Mesenchymal stem cell (in vitro differentiated cells and primary cell): Measurements from ENCODE around the gene CCDC171.
"Not testable (repeated sequence)": the region's sequence is repeated elsewhere in the genome, so short reads cannot be mapped to it uniquely, and the experiment has no call there.

ENCODE experiments used
- DNase-seq: peaks from one replicate; pipeline ENCODE4 v3.0.0-alpha.2; 2013
- H2AFZ ChIP-seq: one replicate; pipeline ENCODE4 v1.6.1; 2013; ENCODE audit warnings: low read depth, mild to moderate bottlenecking, control low read depth, inconsistent platforms, low read length, moderate library complexity
- H2AK5ac ChIP-seq: 2 replicates; pipeline ENCODE4 v1.6.1; 2013; ENCODE audit warnings: low read length, moderate library complexity, mild to moderate bottlenecking, inconsistent platforms; ENCODE audit not compliant: severe bottlenecking
- H2BK120ac ChIP-seq: one replicate; pipeline ENCODE4 v1.6.1; 2013; ENCODE audit warnings: low read depth, mild to moderate bottlenecking, inconsistent platforms, low read length, moderate library complexity
- H2BK12ac ChIP-seq, 2 experiments: one replicate each; pipeline ENCODE4 v1.6.1; 2013; ENCODE audit warnings: inconsistent platforms in 2 of 2, low read length in 2 of 2, mild to moderate bottlenecking in 2 of 2, moderate library complexity in 2 of 2, control low read depth in 1 of 2
- H2BK15ac ChIP-seq: one replicate; pipeline ENCODE4 v1.6.1; 2013; ENCODE audit warnings: mild to moderate bottlenecking, low read depth, inconsistent platforms; ENCODE audit not compliant: poor library complexity, severe bottlenecking
- H2BK5ac ChIP-seq: 2 replicates; pipeline ENCODE4 v1.6.1; 2013; ENCODE audit warnings: low read depth, mild to moderate bottlenecking, low read length, control low read depth, inconsistent platforms; ENCODE audit not compliant: poor library complexity, severe bottlenecking
- H3K14ac ChIP-seq, 2 experiments: one replicate each; pipeline ENCODE4 v1.6.1; 2013; ENCODE audit warnings: inconsistent platforms in 2 of 2, low read length in 2 of 2, control low read depth in 1 of 2, mild to moderate bottlenecking in 1 of 2, moderate library complexity in 1 of 2
- H3K18ac ChIP-seq, 2 experiments: one replicate each; pipeline ENCODE4 v1.6.1; 2013; ENCODE audit warnings: inconsistent platforms in 2 of 2, low read length in 2 of 2, control low read depth in 1 of 2, low read depth in 1 of 2, mild to moderate bottlenecking in 1 of 2
- H3K23ac ChIP-seq, 2 experiments: one replicate each; pipeline ENCODE4 v1.6.1; 2013; ENCODE audit warnings: inconsistent platforms in 2 of 2, low read length in 2 of 2, mild to moderate bottlenecking in 2 of 2, moderate library complexity in 2 of 2, control low read depth in 1 of 2
- H3K27ac ChIP-seq: 2 replicates; pipeline ENCODE4 v1.5.1; 2013; ENCODE audit warnings: mild to moderate bottlenecking, moderate library complexity, low read length, control low read depth, inconsistent platforms; ENCODE audit not compliant: poor library complexity, severe bottlenecking
- H3K27me3 ChIP-seq, 2 experiments: 2 replicates each; pipeline versions ENCODE4 v1.6.1 to v1.7.0; 2013; ENCODE audit warnings: low read length in 2 of 2, mild to moderate bottlenecking in 2 of 2, moderate library complexity in 2 of 2, control low read depth in 1 of 2, inconsistent platforms in 1 of 2; ENCODE audit not compliant: control insufficient read depth in 1 of 2, insufficient read depth in 1 of 2
- H3K36me3 ChIP-seq, 2 experiments: 2 replicates each; pipeline versions ENCODE4 v1.6.1 to v1.7.0; 2013; ENCODE audit warnings: low read length in 2 of 2, control low read depth in 1 of 2, inconsistent platforms in 1 of 2, low read depth in 1 of 2, mild to moderate bottlenecking in 1 of 2; ENCODE audit not compliant: insufficient read depth in 2 of 2, control insufficient read depth in 1 of 2
- H3K4ac ChIP-seq, 2 experiments: one replicate each; pipeline ENCODE4 v1.6.1; 2013; ENCODE audit warnings: inconsistent platforms in 2 of 2, low read length in 2 of 2, mild to moderate bottlenecking in 2 of 2, moderate library complexity in 2 of 2, control low read depth in 1 of 2, low read depth in 1 of 2
- H3K4me1 ChIP-seq: 2 replicates; pipeline ENCODE4 v1.6.1; 2013; ENCODE audit warnings: low read depth, low read length, control low read depth; ENCODE audit not compliant: control insufficient read depth, insufficient read depth
- H3K4me2 ChIP-seq: 2 replicates; pipeline ENCODE4 v1.6.1; 2013; ENCODE audit warnings: low read length, mild to moderate bottlenecking, inconsistent platforms; ENCODE audit not compliant: poor library complexity, severe bottlenecking
- H3K4me3 ChIP-seq, 2 experiments: 2 replicates each; pipeline versions ENCODE4 v1.5.1 to v1.7.0; 2013; ENCODE audit warnings: low read length in 2 of 2, mild to moderate bottlenecking in 2 of 2, control low read depth in 1 of 2, low read depth in 1 of 2; ENCODE audit not compliant: insufficient read depth in 1 of 2
- H3K79me1 ChIP-seq: replicated peaks from 2 replicates; pipeline ENCODE4 v1.6.1; 2013; ENCODE audit warnings: mild to moderate bottlenecking, control low read depth, low read length, inconsistent platforms; ENCODE audit not compliant: poor library complexity, severe bottlenecking
- H3K9ac ChIP-seq: 2 replicates; pipeline ENCODE4 v1.7.0; 2013; ENCODE audit warnings: mild to moderate bottlenecking, low read length, moderate library complexity
- H3K9me3 ChIP-seq: 2 replicates; pipeline ENCODE4 v1.7.0; 2013; ENCODE audit warnings: mild to moderate bottlenecking, low read length; ENCODE audit not compliant: control insufficient read depth
- H4K8ac ChIP-seq: one replicate; pipeline ENCODE4 v1.6.1; 2013; ENCODE audit warnings: inconsistent platforms, mild to moderate bottlenecking, low read length, moderate library complexity
- H4K91ac ChIP-seq: one replicate; pipeline ENCODE4 v1.6.1; 2013; ENCODE audit warnings: mild to moderate bottlenecking, low read length, inconsistent platforms
- WGBS: methylation state at CpG from one replicate; pipeline ENCODE4 v1.1.7; 2013; ENCODE audit warnings: mixed read lengths; 5-methylcytosine and 5-hydroxymethylcytosine counted together

The CCDC171 gene

DNA sequence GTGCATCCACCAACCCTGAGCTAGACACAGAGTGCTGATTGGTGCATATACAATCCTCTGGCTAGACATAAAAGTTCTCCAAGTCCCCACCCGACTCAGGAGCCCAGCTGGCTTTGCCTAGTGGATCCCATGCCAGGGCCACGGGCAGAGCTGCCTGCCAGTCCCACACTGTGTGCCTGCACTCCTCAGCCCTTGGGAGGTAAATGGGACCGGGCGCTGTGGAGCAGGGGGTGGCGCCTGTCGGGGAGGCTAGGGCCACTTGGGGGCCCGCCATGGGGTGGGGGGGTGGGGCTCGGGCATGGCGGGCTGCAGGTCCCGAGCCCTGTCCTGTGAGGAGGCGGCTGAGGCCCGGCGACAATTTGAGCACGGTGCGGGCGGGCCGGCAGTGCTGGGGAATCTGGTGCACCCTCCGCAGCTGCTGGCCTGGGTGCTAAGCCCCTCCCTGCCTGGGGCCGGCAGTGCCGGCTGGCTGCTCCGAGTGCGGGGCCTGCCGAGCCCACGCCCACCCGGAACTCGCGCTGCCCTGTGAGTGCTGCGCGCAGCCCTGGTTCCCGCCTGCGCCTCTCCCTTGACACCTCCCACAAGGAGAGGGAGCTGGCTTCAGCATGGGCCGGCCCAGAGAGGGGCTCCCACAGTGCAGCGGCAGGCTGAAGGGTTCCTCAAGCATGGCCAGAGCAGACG is 257.5 kb downstream of the CCDC171 start:
- not testable (repeated sequence) for H3K4me2 ChIP-seq, H3K14ac ChIP-seq, H3K4me3 ChIP-seq, H2BK12ac ChIP-seq, H3K79me1 ChIP-seq, H3K18ac ChIP-seq, H3K27ac ChIP-seq, H4K8ac ChIP-seq, H2BK15ac ChIP-seq, DNase-seq, H3K9ac ChIP-seq, H3K23ac ChIP-seq, H4K91ac ChIP-seq, H2BK120ac ChIP-seq, H3K4me1 ChIP-seq, H2AK5ac ChIP-seq, H2BK5ac ChIP-seq, H3K4ac ChIP-seq, H3K36me3 ChIP-seq, H3K27me3 ChIP-seq, H2AFZ ChIP-seq
- WGBS = 90% methylated on average over 28 of the region's 34 CpGs
- peaks cover 32% of the 10 kb centered on the region for H3K9me3 ChIP-seq

GRCh38 chr9:15813076-15813475 is 260.2 kb downstream of the CCDC171 start:
- Histone ChIP-seq H4K8ac (no peak overlapping the region), H2BK15ac (no peak overlapping the region), H4K91ac (no peak overlapping the region), H3K4ac (no peak overlapping the region), H3K27me3 (no peaks in the 10 kb centered on the region), H2BK12ac (no peak overlapping the region), H2AFZ (no peak overlapping the region), H3K79me1 (no peaks in the 10 kb centered on the region), H2AK5ac (no peak overlapping the region), H3K23ac (no peak overlapping the region), H3K9me3 (peaks cover 7% of the 10 kb centered on the region), H3K18ac (no peak overlapping the region), H3K4me1 (peaks cover 2% of the 10 kb centered on the region), H3K27ac (no peak overlapping the region), H2BK5ac (no peak overlapping the region), H3K14ac (no peak overlapping the region), H3K36me3 (no peaks in the 10 kb centered on the region), H2BK120ac (no peak overlapping the region), H3K9ac (no peak overlapping the region), H3K4me2 (no peak overlapping the region), H3K4me3 (no peak overlapping the region)
- no peak for DNase-seq
- 75% methylated on average over 1 of the region's 2 CpGs for WGBS

- Histone ChIP-seq H3K27ac (no peak overlapping the region), H2AK5ac (no peak overlapping the region), H3K18ac (no peak overlapping the region), H2BK5ac (no peak overlapping the region), H2AFZ (no peak overlapping the region), H3K4me2 (no peak overlapping the region), H3K14ac (no peak overlapping the region), H4K8ac (no peak overlapping the region), H4K91ac (no peak overlapping the region), H3K4me1 (no peaks in the 10 kb centered on the region), H3K9ac (no peak overlapping the region), H3K9me3 (no peaks in the 10 kb centered on the region), H3K4ac (no peak overlapping the region), H3K23ac (no peak overlapping the region), H3K4me3 (no peak overlapping the region), H2BK15ac (no peak overlapping the region), H3K36me3 (no peaks in the 10 kb centered on the region), H2BK12ac (no peak overlapping the region), H3K27me3 (no peaks in the 10 kb centered on the region), H3K79me1 (no peaks in the 10 kb centered on the region), H2BK120ac (no peak overlapping the region)
- WGBS = 46% methylated on average over 2 of the region's 4 CpGs
- DNase-seq = peak; percentile 9
Observed at GRCh38 chr9:15824310-15824709, 271.5 kb downstream of the CCDC171 start.

- H3K4me2 ChIP-seq = no peak overlapping the region
- no peak overlapping the region for H3K4me3 ChIP-seq
- 100% methylated on average over 1 of the region's 1 CpG for WGBS
- H3K4ac ChIP-seq = no peak overlapping the region
- H3K18ac ChIP-seq = no peak overlapping the region
- no peak overlapping the region for H4K8ac ChIP-seq
- H2AFZ ChIP-seq = no peak overlapping the region
- no peak overlapping the region for H3K23ac ChIP-seq
- H3K27ac ChIP-seq = no peak overlapping the region
- H2BK120ac ChIP-seq = no peak overlapping the region
- H2BK12ac ChIP-seq = no peak overlapping the region
- no peak overlapping the region for H2BK15ac ChIP-seq
- H4K91ac ChIP-seq = no peak overlapping the region
- H2AK5ac ChIP-seq = no peak overlapping the region
- H2BK5ac ChIP-seq = no peak overlapping the region
- H3K36me3 ChIP-seq = no peaks in the 10 kb centered on the region
- H3K9ac ChIP-seq = no peak overlapping the region
- no peaks in the 10 kb centered on the region for H3K9me3 ChIP-seq
- no peak overlapping the region for H3K14ac ChIP-seq
- no peaks in the 10 kb centered on the region for H3K4me1 ChIP-seq
- no peaks in the 10 kb centered on the region for H3K79me1 ChIP-seq
- no peaks in the 10 kb centered on the region for H3K27me3 ChIP-seq
- no peak for DNase-seq
Observed at GRCh38 chr9:15831384-15831783, 278.5 kb downstream of the CCDC171 start.
